SIG-M5 (cell line): ENCODE data around the gene SNAP91.

Experiments
- DNase-seq: peaks from one replicate; lab custom pipeline; 2025; lab: John Stamatoyannopoulos, UW

The SNAP91 gene

DNA sequence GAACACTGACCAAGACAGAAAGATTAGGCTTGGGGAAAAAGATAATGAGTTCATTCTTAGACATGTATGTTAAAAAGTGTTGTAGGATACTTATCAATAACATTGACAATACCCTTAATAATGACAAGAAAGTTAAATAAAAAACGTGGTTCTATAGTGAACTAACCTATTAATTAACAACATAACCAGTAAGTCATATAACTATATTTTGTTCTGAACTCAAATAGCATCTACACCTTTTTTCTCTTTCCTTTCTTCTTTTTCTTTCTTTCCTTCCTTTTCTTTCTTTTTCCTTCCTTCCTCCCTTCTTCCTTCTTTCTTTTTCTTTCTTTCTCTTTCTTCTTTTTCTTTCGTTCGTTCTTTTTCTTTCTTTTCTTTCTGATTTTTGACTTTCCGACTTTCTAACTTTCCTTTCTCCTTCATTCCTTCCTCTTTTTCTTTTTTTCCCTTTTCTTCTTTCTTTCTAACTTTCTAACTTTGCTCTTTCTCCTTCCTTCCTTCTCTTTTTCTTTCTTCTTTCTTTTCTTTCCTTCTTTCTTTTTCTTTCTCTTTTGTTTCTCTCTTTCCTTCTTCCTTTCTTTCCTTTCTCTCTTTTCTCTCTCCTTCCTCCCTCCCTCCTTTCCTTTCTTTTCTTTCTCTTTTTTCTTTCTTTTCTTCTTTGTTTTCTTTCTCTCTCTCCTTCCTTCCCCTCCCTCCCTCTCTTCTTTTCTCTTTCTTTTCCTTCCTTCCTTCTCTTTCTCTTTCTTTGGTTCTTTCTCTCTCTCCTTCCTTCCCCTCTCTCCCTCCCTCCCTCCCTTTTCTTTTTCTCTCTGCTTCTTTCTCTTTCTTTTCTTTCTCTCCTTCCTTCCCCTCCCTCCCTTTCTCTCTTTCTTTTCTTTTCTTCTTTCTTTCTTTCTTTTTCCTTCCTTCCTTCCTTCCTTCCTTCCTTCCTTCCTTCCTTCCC is 172.0 kb downstream of the SNAP91 start:
- DNase-seq, result no peak

DNA sequence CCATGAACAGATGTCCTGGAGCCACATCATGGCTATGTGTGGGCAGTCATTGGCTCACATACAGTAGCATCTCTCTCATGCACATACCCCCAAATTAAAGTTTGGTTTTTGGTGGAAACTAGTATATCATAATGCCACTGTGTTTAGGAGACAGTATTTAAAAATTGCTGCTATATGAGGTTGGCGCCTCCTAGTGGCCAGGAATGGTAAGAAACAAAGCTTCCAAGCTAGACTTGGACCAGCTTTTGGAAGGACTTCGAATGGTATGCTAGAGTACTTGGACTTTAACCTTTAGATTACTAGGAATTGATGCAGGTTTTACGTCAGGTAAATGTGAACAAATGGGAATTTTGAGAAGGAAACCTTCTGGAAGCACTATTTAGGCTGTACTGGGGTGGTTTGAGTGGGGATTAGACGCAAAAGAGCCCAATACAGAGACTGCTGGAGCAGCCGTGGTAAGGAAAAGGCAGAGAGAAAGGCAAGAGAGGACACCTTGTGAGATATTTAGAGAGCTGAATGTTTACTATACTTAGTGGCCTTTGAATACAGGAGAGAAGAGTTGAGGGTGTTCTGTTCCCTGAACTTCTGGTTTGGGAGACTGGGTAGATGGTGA is 172.8 kb downstream of the SNAP91 start:
- no peak for DNase-seq

DNA sequence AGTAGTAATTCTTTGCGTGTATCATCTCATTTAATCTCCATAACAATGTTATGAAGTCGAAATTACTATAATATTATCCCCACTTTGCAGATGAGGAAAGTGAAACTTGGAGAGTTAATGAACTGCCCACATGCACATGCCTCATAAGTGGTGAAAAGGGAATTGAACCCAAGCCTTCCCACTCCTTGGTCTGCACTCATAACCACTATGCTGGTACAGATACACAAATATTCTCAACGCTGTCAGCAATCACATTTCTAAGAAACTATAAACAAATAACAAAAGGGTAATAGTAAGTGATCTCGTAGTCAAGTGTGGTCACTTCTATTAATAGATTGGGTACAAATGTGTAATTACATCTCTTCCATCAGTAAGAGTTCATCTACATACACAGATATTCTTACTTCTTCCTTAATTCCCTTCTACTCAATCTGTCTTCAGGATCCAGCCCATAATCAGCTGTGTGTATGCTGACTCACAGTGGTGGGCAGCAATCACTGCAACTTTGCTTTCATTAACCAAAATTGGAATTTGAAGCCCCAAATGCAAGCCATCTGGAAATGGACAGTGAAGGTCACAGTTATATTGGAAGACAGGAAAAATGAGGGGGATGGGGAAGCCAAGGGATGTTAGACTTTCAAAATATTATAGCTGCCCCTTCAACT is 190.0 kb downstream of the SNAP91 start:
- no peak for DNase-seq

DNA sequence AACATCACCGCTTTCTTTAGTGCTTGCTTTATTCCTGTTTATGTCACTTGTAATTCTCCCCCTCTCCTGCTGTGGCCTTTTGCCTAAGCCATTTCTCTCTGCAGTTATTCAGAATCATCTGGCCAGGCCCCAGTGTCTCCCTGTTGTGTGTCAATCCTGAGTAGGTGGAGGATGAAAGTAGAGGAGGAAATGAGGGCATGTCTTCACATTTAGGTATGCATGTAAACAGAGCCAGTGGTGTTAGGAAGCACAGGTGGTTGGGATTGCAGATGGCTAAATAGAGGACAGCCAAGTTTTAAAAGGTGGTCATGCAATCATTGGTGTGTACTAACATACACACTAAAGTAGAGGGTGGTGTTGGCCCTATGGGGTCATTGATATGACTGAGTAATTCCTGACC is 191.4 kb downstream of the SNAP91 start:
- no peak for DNase-seq

DNA sequence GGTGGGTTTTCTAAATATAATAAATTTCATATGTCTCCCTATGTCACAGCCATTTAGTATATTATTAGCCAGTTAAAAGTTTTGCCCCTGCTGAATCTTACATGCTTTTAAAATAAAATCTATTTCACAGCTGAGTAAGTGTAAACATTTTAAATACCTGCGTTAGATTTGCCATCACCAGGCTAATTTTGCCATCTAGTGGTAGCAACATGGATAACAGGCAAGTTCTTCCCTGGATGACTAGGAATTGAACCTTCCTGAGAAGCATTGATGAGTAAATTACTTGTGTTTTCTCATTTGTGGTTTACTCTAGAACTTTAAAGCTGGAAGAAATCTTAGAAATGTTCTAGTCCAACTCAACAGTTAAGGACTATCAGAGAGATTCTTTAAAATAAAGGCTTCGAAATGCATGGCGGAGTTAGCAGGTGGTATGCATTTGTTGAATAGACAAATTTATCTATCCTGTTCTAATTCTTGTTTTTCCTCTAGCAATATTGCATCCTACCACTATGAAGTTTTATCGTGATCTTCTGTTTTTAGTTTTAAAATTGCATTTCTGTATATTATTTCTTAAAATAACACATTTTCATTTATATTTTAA is 193.9 kb downstream of the SNAP91 start:
- no peak for DNase-seq

DNA sequence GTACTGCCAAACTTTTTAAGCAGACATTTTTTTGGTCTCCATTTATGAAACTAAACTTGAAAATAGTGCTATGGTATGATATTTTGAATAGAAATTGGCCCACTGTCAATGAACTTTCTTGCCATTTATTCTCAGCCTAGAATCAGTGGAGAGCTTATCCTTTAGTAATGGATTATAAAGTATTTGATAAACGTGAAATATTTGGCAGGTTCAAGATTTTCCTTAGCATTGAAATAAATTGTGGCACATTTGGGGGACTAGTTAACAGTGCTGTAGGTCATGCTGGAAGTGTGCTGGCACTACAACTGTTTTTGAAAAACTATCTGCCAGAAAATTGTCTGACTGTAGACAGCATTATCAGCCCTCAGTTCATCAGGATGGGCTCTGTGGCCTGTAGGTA is 194.4 kb downstream of the SNAP91 start:
- DNase-seq, result no peak

DNA sequence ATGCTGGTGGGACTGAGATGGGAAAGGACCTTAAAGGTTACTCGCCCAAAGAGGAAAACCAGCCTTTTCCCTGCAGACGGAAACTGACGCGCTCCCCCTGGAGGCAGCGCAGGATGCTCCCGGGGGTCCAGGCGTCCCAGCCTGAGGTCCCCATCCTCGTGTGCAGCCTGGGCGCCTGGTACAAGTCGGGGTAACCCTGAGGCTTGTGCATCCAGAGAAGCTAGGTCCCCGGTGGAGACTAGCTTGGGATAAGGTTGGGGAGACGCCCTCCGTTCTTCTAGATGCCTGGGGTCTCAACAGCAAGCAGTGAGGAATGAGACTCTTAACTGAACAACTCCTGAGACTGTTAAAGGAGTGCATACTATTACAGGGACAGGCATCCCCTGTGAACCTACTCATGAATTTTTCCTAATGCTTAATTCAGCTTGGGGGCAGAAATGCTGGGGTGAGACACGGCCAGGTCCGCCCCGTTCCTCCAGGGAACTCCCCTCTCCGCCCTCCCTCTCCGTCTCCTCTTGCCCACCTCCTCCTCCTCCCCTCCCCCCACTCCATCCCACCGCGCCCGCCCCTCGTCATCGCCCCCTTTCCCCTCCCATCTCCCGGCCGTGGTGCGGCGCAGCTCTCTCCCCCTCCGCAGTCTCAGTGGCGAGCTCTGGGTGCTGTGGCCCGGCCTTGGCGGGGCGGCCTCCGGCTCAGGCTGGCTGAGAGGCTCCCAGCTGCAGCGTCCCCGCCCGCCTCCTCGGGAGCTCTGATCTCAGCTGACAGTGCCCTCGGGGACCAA is 196.8 kb downstream of the SNAP91 start, which contains the start of gene PRSS35:
PRSS35 (plus strand) TSS at position 634 of the 781 bp plus-strand sequence. CDS start 10,908 bp downstream, outside the sequence.
- DNase-seq, result no peak

DNA sequence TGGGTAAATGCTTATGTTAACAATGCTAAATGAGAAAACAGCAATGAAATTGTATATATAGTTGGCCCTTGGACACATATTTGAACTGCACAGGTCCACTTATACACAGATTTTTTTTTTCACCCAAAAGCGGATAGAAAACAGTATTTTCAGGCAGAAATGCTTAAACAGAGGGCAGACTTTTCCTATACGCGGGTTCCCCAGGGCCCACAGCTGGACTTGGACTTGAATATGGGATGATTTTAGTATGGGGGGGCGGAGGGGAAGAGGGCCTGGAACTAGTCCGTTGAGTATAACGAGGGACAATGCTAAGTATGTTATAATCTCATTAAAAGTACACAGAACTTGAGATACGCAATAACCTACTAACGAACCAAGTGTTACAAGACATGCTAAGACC is 197.6 kb downstream of the SNAP91 start:
- DNase-seq, result no peak

DNA sequence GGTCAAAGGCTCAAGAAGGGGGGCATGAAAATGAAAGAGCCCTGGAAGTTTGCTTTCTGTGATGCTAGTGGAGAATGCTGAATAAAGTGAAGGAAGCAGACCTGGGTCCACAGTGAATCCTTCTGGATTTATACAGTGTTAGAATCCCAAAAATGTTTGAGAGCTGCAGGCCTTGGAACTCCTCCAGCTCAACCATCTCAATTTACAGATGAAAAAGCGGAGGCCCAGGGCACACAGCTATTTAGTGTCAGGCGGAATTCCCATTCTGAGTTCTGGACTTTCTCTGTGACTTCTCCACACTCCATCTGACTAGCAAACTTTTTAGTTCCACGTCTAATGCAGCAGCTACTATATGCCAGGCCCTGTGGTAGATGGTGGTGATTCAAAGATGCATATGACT is 198.1 kb downstream of the SNAP91 start:
- DNase-seq, result no peak

DNA sequence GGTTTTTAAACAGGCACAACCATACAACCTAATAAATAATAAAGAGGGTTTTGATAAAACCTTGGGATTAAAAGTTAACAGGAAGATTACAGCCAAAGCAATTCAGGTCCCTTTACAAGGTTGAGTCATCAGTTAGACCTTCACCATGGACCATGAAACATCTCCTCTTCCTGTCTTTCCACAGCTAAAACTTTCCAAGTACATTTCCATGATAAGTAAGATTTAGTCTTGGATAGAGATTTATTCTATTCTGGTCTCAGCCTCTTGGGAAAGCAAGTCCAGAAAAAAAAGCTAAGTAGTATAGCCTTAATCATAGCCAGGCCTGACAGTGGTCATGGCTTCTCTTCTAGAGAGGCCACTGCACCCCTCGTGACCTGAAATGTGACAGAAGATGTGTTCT is 199.5 kb downstream of the SNAP91 start:
- no peak for DNase-seq

DNA sequence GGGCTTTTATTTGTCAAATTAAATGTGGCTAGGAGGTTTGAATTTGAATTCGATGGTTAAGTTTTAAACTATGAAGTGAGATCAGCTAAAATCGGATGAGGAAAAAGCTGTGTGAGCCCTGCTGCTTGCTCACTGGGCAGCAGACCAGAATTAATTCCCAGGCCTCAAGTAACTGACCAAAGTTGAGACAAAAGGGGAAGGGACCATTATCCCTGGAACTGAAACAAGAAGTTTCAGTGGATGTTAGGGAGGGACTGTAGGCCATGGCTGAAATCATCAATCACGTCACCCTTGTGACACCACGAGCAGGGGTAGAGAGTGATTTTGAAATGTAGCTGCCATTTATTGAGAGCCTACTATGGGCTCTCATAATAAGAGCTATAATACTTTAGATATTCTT is 203.5 kb downstream of the SNAP91 start:
- DNase-seq, result no peak
